Activated CD4-positive, alpha-beta T cell treated with anti-CD3 and anti-CD28 coated beads, Interleukin-2, amount 50 U/mL, for 48 hours (primary cell): ENCODE data around the gene MYO15A.
"Not testable (repeated sequence)": the region's sequence is repeated elsewhere in the genome, so short reads cannot be mapped to it uniquely, and the experiment has no call there.

ENCODE experiments used
- DNase-seq, 2 experiments: peaks; one replicate each; pipeline ENCODE4 v3.0.0-alpha.2; 2020

MYO15A gene

GRCh38 chr17:18185832-18186626 is 77.5 kb downstream of the MYO15A start:
- no peak for DNase-seq

- DNase-seq = no peak
These were observed 78.0 kb downstream of the MYO15A start for GRCh38 chr17:18186627-18186982.

GRCh38 chr17:18187226-18187625 is 78.7 kb downstream of the MYO15A start:
- no peak for DNase-seq

GRCh38 chr17:18187821-18188761 is 79.5 kb downstream of the MYO15A start:
- peak; percentile 39 to 53 for DNase-seq

- no peak for DNase-seq
These were observed 82.2 kb downstream of the MYO15A start for GRCh38 chr17:18190628-18191235.

GRCh38 chr17:18191236-18191667 is 82.7 kb downstream of the MYO15A start:
- DNase-seq = no peak

GRCh38 chr17:18191967-18192366 is 83.4 kb downstream of the MYO15A start:
- no peak for DNase-seq

- no peak for DNase-seq
These were observed 85.8 kb downstream of the MYO15A start for GRCh38 chr17:18194394-18194793.

- no peak for DNase-seq
These were observed 86.2 kb downstream of the MYO15A start for GRCh38 chr17:18194804-18195203.

- DNase-seq = no peak
These were observed 86.7 kb downstream of the MYO15A start for GRCh38 chr17:18195246-18195645.

GRCh38 chr17:18197535-18198194 is 89.1 kb downstream of the MYO15A start:
- no peak for DNase-seq

GRCh38 chr17:18198530-18198929 is 90.0 kb downstream of the MYO15A start:
- DNase-seq = no peak

GRCh38 chr17:18201108-18201507 is 92.6 kb downstream of the MYO15A start:
- DNase-seq = no peak

- DNase-seq = no peak
These were observed 94.8 kb downstream of the MYO15A start for GRCh38 chr17:18203308-18203707.

GRCh38 chr17:18205861-18206260 is 97.3 kb downstream of the MYO15A start:
- DNase-seq = no peak

- DNase-seq = no peak
These were observed 98.4 kb downstream of the MYO15A start for GRCh38 chr17:18206962-18207361.

GRCh38 chr17:18208092-18208491 is 99.5 kb downstream of the MYO15A start:
- DNase-seq = no peak

- no peak for DNase-seq
These were observed 105.2 kb downstream of the MYO15A start for GRCh38 chr17:18213666-18214270.

GRCh38 chr17:18216906-18217305 is 108.3 kb downstream of the MYO15A start:
- DNase-seq = not testable (repeated sequence)

GRCh38 chr17:18217412-18218015 is 109.0 kb downstream of the MYO15A start:
- peak; percentile 81 to 86 for DNase-seq

GRCh38 chr17:18218756-18219415 is 110.3 kb downstream of the MYO15A start:
- no peak for DNase-seq

- no peak for DNase-seq
These were observed 115.5 kb downstream of the MYO15A start for GRCh38 chr17:18224053-18224386.
